ENCODE measurements around the gene EFHC2. TPM values are rescaled to one million over a fixed set of nuclear protein-coding genes. Genes with fewer than 3 reads are reported as not detected.

Gene EFHC2
- total RNA-seq, 1 donor from 2014 or later = 0.81 TPM

DNA sequence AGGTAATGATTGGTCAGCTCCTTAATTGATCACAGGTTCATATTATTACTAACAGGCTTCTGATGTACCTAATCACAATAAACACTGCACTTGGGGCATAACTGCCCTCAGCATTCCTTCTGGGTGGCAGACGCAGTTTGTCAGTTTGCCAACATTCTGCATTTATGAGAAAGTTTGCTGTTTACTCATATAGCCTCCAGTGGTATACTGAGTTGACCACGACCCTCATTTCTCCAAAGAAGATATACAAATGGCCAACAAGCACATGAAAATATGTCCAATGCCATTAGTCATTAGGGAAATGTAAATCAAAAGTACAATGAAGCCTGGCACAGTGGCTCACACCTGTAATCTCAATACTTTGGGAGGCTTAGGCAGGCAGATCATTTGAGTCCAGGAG, 26.3 kb downstream of the EFHC2 start:
- DNase-seq (ENCODE audit: low read depth) = no peak
- no peak overlapping the region for H3K4me3 ChIP-seq (ENCODE audit: low read depth, low read length)
- TF ChIP-seq, protein P1, sequence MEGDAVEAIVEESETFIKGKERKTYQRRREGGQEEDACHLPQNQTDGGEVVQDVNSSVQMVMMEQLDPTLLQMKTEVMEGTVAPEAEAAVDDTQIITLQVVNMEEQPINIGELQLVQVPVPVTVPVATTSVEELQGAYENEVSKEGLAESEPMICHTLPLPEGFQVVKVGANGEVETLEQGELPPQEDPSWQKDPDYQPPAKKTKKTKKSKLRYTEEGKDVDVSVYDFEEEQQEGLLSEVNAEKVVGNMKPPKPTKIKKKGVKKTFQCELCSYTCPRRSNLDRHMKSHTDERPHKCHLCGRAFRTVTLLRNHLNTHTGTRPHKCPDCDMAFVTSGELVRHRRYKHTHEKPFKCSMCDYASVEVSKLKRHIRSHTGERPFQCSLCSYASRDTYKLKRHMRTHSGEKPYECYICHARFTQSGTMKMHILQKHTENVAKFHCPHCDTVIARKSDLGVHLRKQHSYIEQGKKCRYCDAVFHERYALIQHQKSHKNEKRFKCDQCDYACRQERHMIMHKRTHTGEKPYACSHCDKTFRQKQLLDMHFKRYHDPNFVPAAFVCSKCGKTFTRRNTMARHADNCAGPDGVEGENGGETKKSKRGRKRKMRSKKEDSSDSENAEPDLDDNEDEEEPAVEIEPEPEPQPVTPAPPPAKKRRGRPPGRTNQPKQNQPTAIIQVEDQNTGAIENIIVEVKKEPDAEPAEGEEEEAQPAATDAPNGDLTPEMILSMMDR (conservative IDR thresholded peaks at IDR 0.05; ENCODE audit: low read depth, low read length) = no peak

DNA sequence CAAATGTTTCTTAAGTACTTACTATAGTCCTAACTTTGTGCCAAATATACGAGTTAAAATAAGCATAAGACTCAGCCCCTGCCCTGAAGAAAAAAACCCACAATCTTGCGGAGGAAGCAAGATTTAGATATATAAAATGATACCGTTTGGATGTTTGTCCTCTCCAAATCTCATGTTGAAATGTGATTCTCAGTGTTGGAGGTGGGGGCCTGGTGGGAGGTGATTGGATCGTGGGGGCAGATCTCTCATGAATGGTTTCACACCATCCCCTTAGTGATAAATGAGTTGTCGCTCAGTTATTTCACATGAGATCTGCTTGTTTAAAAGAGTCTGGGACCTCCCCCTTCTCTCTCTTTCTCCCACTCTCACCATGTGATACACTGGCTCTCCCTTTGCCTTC, 28.7 kb downstream of the EFHC2 start:
- no peak for DNase-seq (ENCODE audit: low read depth)
- TF ChIP-seq, protein P1 (conservative IDR thresholded peaks at IDR 0.05; ENCODE audit: low read depth, low read length) = no peak
- H3K4me3 ChIP-seq (ENCODE audit: low read depth, low read length) = no peak overlapping the region

DNA sequence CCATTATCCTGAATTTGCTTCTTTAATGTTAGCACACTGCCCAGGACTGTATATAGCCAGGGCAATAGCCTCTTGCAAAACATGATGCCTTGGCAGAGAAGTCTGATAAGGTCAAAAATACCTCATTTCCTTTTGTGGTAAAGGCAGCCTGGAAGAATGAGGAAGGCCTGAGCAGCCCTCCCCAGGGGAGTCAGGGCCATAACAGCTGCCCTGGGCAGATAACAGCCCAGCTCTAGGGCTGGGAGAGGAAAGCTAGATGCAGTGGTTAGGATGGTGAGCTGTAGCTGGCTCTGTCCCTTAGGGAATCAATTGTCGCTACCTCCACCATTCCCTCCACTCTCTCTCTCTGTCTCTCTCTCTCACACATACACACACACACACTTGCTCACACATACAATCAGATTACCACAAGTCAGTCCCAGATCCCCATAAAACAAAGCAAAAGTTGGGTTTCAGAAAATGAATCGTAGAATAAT, 29.2 kb downstream of the EFHC2 start:
- no peak overlapping the region for H3K4me3 ChIP-seq (ENCODE audit: low read depth, low read length)
- DNase-seq (ENCODE audit: low read depth) = peak; percentile 15
- TF ChIP-seq, protein P1 (conservative IDR thresholded peaks at IDR 0.05; ENCODE audit: low read depth, low read length) = no peak

DNA sequence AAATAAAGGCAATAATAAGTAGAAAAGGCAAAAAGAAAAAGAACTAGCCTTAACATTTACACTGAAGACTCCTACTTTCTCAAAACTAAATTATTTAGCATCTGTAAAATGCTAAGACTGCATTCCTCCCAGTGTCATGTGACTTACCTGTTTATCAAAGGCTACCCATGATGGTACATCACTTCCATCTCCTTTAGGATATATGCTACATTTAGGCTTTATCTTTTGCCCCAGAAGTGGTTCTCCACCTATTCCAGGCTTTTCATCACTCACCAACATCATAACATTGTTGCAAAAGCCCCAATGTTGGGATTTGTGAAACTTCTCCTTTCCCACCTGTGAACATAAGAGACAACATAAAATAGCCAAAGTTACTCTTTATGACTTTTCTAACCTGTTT, 31.1 kb downstream of the EFHC2 start:
- no peak overlapping the region for H3K4me3 ChIP-seq (ENCODE audit: low read depth, low read length)
- TF ChIP-seq, protein P1 (conservative IDR thresholded peaks at IDR 0.05; ENCODE audit: low read depth, low read length) = no peak
- DNase-seq (ENCODE audit: low read depth) = no peak

DNA sequence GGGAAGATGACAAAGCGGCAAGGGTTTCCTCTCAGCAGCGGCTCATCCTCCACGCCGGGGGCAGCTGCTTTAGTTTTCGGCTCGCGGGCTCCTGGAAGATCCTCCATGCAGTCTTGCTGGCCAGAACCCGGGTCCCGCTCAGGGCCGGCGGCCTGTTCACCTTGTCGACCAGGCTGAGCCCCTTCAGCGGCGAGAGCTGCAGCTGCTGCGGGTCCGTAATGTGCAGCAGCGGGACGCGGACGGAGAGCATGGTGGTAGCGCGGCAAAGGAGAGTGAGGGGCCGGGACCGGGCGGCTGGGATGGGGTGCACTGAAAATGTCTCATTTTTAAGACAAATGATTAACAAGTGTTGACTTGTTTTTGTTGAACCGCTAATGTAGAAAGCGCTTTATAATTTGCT, 33.2 kb downstream of the EFHC2 start:
- DNase-seq (ENCODE audit: low read depth) = no peak
- TF ChIP-seq, protein P1 (conservative IDR thresholded peaks at IDR 0.05; ENCODE audit: low read depth, low read length) = no peak

DNA sequence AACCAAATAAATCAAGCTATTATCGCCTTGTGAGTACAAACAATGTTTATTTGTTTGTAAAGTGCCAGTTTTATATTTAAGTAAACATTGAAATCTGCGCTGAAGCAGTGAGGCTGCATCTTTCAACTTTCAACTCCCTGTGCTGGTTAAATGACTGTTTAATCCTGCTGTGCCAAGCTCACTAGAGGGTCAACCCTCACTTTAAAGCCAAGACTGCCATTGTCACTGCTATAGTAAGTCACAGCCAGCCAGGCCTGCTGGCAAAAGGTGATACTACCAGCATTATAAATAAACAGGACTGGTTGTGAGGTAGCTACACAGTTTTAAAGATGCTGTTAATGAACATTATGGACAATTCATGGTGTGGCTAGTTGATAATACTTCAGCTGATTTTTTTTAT, 34.6 kb downstream of the EFHC2 start:
- DNase-seq (ENCODE audit: low read depth) = no peak
- H3K4me3 ChIP-seq (ENCODE audit: low read depth, low read length) = no peak overlapping the region
- TF ChIP-seq, protein P1 (conservative IDR thresholded peaks at IDR 0.05; ENCODE audit: low read depth, low read length) = no peak

More for the DNA sequence above, 33.2 kb downstream of the EFHC2 start:
- H3K4me3 ChIP-seq (ENCODE audit: low read depth, low read length) = no peak overlapping the region

DNA sequence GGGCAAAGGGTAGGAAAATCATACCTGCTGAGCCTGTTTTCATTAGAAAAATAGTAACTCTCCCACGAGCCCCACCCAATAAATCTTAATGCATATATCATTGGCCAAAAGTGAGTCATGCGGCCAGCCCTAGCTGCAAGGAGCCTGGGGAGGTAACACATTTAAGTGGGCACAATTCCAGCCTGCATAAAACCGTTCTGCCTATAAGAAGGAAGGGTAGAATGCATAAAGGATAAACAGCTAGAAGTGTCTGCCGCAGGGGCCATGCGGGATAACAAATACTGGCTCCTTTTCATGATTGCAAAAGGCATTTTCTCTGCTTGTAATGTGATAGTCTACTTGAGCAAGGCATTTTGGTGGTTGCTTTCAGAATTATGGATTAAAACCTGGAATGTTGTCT, 37.1 kb downstream of the EFHC2 start:
- TF ChIP-seq, protein P1 (conservative IDR thresholded peaks at IDR 0.05; ENCODE audit: low read depth, low read length) = no peak
- no peak overlapping the region for H3K4me3 ChIP-seq (ENCODE audit: low read depth, low read length)
- no peak for DNase-seq (ENCODE audit: low read depth)

Measured in epithelial cell of proximal tubule (primary cell).